RCC 7860 (cell line): ENCODE data around the gene KCNG3.

Experiments
- DNase-seq: peaks from one replicate; pipeline ENCODE4 v3.0.0-alpha.2; 2015; ENCODE audit warnings: low spot score
- FAIRE-seq: peaks from 2 replicates; lab custom pipeline; 2012; peaks lifted over from hg19 to GRCh38; lab: Jason Lieb, UNC

Gene KCNG3

GRCh38 chr2:42488297-42488696 lies 5.5 kb downstream of the KCNG3 start:
- DNase-seq: no peak
- FAIRE-seq: no peak

- DNase-seq: no peak
- no peak for FAIRE-seq
Observed at GRCh38 chr2:42486145-42486906, 7.5 kb downstream of the KCNG3 start.

DNA sequence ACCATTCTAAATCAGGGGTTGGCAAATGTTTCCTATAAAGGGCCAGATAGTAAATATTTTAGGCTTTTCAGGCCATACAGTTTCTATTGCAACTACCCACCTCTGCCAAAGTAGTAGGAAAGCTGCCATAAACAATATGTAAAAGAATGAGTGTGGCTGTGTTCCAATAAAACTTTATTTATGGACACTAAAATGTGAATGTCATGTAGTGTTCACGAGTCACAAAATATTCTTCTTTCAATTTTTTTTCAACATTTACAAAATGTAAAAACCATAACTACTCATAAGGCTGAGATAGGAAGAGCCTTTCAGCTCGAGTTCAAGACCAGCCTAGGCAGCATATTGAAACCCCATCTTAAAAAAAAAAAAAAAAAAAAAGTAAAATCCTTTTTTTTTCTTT lies 13.4 kb downstream of the KCNG3 start:
- no peak for FAIRE-seq

DNA sequence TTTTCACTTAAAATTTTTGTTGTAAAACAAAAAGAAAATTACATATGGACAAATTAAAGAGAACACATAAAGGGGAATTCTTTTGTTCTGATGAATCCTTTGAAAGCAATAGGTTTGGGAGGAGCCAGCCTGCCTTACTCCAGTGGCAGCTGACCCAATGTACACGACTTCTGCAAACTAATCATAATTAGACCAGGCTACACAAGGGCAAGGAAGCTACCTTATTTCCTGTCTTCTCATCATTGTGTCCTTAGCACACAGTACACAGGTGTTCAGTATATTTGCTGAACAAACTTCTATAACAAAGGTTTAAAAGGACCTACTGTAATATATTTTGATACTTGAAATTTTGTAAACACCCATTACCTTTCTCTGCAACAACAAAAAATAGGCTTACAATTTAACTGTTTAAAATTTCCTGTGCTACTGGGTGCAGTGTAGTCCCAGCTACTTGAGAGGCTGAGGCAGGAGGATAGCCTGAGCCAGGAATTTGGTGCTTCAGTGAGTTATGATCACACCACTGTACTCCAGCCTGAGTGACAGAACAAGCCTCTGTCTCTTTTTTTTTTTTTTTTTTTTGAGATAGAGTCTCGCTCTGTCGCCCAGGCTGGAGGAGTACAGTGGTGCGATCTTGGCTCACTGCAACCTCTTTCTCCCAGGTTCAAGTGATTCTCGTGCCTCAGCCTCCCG lies 18.9 kb downstream of the KCNG3 start:
- DNase-seq (no peak), FAIRE-seq (no peak)

More for the DNA sequence above, 13.4 kb downstream of the KCNG3 start:
- no peak for DNase-seq

- DNase-seq: no peak
- no peak for FAIRE-seq
Observed at GRCh38 chr2:42470706-42471105, 23.1 kb downstream of the KCNG3 start.

DNA sequence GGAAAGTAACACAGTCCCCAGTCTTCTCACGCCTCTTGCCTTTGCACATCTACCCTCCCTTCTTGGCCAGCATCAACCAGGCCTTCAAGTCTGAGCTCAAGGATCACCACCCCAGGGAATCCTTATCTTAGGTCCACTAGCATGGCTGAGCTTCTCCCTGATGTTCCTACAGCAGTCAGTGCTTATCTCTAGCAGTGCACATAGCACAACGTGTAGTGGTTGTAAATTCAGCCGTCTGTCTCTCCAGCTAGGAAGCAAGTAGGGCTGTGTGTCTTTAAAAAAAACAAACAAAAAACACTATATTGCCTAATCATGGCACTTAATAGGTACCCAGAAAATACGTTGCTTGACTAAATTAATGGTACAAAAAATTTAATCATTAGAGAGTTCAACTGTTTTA lies 29.2 kb downstream of the KCNG3 start:
- DNase-seq (no peak), FAIRE-seq (no peak)

DNA sequence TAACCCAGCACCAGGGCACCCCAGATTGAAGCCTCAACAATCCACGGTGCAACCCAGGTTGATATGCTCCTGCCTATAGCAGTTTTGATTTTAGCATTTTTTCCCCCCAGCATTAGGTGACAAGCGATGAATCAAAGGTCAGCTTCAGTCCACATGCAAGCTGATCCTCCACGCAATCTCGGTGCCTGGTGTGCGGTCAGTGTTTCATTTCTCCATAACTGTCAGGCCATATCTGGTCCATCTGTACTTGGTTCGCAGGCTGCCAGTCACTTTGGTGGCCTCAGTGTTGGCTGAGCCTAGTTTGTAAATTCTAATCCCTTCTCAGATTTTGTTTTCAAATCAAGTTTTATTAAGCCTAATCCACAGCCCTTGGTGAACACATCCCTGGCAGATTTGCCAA lies 30.2 kb downstream of the KCNG3 start:
- DNase-seq (no peak), FAIRE-seq (no peak)

- DNase-seq (no peak), FAIRE-seq (no peak)
Observed at GRCh38 chr2:42459296-42459695, 34.5 kb downstream of the KCNG3 start.

GRCh38 chr2:42458396-42458795 lies 35.4 kb downstream of the KCNG3 start:
- DNase-seq (no peak), FAIRE-seq (no peak)

- FAIRE-seq: no peak
- no peak for DNase-seq
Observed at GRCh38 chr2:42457011-42457410, 36.8 kb downstream of the KCNG3 start.

- DNase-seq: no peak
- FAIRE-seq: no peak
Observed at GRCh38 chr2:42456126-42456839, 37.5 kb downstream of the KCNG3 start.

DNA sequence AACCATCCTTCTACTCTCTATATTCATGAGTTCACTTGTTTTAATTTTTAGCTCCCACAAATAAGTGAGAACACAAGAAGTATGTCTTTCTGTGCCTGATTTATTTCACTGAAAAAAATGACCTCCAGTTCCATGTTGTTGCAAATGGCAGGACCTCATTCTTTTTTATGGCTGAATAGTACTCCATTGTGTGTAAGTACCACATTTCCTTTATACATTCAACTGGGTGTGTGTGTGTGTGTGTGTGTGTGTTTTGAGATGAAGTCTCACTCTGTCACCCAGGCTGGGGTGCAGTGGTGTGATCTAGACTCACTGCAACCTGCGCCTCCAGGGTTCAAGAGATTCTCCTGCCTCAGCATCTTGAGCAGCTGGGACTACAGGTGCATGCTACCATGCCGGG lies 41.2 kb downstream of the KCNG3 start:
- no peak for FAIRE-seq
- DNase-seq: no peak

- FAIRE-seq: no peak
Observed at GRCh38 chr2:42450136-42450535, 43.6 kb downstream of the KCNG3 start.

DNA sequence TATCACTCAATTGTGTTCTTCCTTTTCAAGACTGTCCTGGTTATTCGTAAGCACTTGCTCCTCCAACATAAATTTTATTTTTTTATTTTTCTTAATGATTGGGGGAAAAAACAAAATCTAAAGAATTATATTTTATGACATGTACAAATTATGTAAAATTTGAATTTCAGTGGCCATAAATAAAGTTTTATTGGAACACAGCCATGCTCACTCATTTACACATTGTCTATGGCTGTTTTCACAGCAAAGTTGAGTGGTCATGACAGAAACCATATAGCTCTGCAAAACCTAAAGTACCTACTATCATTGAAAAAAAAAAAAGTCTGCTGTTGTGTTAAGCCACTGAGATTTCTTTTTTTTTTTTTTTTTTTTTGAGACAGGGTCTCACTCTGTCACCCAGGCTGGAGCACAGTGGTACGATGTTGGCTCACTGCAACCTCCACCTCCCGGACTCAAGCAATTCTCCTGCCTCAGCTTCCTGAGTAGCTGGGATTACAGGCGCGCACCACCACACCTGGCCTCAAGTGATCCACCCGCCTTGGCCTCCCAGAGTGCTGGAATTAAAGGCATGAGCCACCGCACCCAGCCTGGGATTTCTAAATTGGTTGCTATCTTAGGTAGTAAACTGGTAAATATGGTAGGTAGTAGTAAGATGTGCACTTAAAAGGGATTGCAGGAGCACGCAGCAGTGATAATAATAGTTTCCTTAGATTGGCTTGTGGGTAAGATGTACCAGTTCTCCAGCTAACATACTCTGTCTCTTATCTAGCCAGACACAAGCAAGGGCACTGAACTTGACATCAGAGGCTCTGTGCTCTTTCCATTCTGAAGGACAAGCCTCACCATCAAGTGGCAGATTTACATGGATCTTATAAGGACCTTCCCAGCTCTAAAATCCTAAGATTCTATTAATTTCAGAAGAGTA lies 44.4 kb downstream of the KCNG3 start:
- DNase-seq: no peak
- no peak for FAIRE-seq

More at GRCh38 chr2:42450136-42450535, 43.6 kb downstream of the KCNG3 start:
- no peak for DNase-seq

- DNase-seq (no peak), FAIRE-seq (no peak)
Observed at GRCh38 chr2:42448163-42448562, 45.6 kb downstream of the KCNG3 start.

DNA sequence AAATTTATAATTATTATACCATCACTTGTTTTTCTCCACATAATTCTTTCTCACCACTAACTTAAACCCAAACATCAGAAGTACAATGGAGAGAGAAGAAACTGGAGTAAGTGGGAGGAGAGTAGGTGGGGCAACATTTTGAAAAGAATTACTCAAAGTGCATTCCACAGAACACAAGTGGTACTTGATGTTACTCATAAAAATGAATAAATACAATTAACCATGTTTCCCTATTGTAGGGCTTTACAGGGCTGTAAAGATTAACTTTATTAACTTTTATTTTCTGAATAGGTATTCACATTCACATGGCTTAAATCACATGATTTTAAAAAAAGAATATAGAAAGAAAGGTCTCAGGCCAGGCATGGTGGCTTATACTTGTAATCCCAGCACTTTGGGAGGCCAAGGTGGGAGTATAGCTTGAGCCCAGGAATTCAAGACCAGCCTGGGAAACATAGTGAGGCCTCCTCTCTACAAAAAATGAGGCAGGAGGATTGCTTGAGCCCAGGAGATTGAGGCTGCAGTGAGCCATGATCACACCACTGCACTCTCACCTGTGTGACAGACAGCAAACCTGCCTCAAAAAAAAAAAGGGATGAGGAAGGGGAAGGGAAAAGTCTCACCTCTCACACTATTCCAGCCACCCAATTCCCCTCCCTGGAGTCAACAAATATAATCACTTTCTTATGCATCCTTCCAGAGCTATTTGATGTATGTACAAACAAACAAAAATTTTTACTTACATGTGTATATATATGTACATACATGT lies 47.1 kb downstream of the KCNG3 start:
- no peak for DNase-seq
- no peak for FAIRE-seq

DNA sequence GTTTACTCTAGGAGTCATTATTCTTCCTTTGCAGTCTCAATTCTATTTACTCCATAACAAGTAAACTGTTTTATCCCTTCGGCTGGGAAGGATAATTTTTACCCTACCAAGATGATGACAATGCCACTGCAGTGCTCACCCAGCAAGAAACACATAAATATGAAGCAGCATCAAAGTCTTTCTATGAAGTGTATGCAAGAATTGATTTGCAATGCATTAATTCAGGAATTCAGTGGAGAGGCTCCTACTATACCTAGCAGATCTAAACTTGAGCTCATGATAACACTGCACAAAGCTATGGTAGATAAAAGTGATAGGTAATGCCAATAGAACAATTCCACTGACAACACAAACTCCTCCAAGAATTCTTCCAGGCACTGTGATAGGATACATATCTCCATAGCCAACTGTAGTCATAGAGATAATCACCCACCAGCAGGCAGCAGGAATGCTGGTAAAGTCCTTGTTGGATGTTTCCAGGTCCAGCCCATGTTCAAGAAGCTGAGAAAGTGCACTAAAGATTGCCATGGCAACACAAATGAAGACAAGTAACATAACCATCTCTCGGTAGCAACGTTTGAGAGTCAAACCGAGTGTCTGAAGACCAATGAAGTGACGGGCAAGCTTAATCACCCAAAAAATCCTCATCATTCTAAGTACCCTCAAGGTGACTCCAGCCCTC lies 49.9 kb downstream of the KCNG3 start:
- DNase-seq (no peak), FAIRE-seq (no peak)

- DNase-seq: no peak
- no peak for FAIRE-seq
Observed at GRCh38 chr2:42442774-42443173, 51.0 kb downstream of the KCNG3 start.

- FAIRE-seq: no peak
- DNase-seq: no peak
Observed at GRCh38 chr2:42438685-42439084, 55.1 kb downstream of the KCNG3 start.
